ENCODE results near the gene GADD45G. TPM values are rescaled to one million over a fixed set of nuclear protein-coding genes. Genes with fewer than 3 reads are reported as not detected.

GADD45G gene
- total RNA-seq, 1 experiment from 2014 or later: 7.7 TPM

DNA sequence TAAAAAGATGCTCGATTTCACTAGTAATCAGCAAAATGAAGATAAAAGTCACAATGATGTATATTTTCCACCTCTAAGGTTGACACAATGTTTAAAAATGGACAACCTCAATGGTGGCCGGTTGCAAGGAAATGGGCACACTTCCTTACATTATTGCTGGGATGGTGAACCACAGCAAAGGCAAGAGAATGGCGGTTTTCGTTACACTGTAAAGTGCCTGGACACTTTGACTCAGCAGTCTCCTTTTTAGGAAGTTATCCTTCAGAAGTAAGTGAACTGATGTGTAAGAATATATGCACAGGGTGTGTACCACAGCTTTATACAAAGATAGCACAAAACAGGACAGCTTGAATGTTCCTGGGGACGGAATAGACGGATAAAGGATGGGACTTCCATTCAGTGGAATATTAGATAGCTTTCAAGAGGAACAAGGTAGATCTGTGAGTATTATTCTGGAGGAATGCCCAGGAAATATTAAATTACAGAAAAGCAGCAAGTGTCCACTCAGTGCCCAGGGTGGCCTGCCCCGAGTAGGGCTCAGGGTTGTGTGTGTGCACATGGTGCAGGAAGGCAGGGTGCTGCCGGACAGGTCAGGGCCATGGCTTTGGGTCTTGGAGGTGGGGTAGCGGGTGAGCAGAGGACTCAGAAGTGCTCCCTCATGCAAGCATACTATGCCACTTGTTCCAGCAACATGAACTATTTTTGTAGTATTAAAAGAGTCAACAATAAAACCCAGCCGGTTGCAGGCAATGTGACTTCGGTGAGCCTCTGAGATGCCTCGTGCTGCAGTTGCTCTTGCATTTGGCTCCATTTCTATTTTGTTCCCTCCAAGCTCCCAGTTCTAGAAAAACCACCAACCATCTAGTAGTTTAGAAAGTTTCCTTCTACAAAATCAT is 24.5 kb downstream of the GADD45G start:
- Histone ChIP-seq H2BK12ac (ENCODE audit: insufficient read length, low read depth, low read length) (no peak overlapping the region), H3K4me1 (ENCODE audit: insufficient read depth, low read length) (no peaks in the 10 kb centered on the region), H4K8ac (replicated peaks; ENCODE audit: insufficient read length, low read depth, low read length) (no peak overlapping the region), H3T11ph (ENCODE audit: low read length) (no peak overlapping the region), H3K9me3 (ENCODE audit: control insufficient read depth, low read depth, low read length) (no peaks in the 10 kb centered on the region), H3K56ac (ENCODE audit: insufficient read length, low read depth, low read length) (no peak overlapping the region), H4K91ac (ENCODE audit: insufficient read length, low read depth, low read length) (no peak overlapping the region), H2AK5ac (ENCODE audit: insufficient read length, low read length) (no peak overlapping the region), H3K4ac (ENCODE audit: low read depth, low read length) (no peak overlapping the region), H4K20me1 (ENCODE audit: control insufficient read depth, insufficient read depth, insufficient read length) (no peaks in the 10 kb centered on the region), H2BK120ac (ENCODE audit: low read depth, low read length, poor library complexity, severe bottlenecking) (no peak overlapping the region), H2BK20ac (ENCODE audit: low read depth, low read length, poor library complexity, severe bottlenecking) (no peak overlapping the region), H3K79me2 (ENCODE audit: insufficient read depth, low read length) (no peaks in the 10 kb centered on the region), H3K27ac (ENCODE audit: insufficient read length, low read depth, low read length) (no peak overlapping the region), H4K5ac (ENCODE audit: insufficient read length, low read depth, low read length) (no peak overlapping the region), H3K14ac (ENCODE audit: insufficient read depth, low read length) (no peak overlapping the region), H3K18ac (ENCODE audit: insufficient read length, low read depth, low read length) (no peak overlapping the region), H3K27me3 (ENCODE audit: insufficient read depth, low read length) (no peaks in the 10 kb centered on the region), H3K23ac (ENCODE audit: insufficient read length, low read depth, low read length) (no peak overlapping the region), H2BK5ac (ENCODE audit: insufficient read length, low read length) (no peak overlapping the region), H3K23me2 (ENCODE audit: insufficient read length, low read depth, low read length, poor library complexity, severe bottlenecking) (no peaks in the 10 kb centered on the region), H3K79me1 (ENCODE audit: insufficient read depth, low read depth, low read length, poor library complexity, severe bottlenecking) (no peaks in the 10 kb centered on the region), H3K9ac (ENCODE audit: extremely low read depth, insufficient read length, low read length) (no peak overlapping the region), H2BK15ac (ENCODE audit: low read depth, low read length) (no peak overlapping the region), H3K4me2 (ENCODE audit: insufficient read depth, insufficient read length, low read length) (no peak overlapping the region), H2AFZ (ENCODE audit: low read length) (no peak overlapping the region)
- no peak for DNase-seq
- no peaks in the 10 kb centered on the region for H3K36me3 Mint-ChIP-seq (ENCODE audit: insufficient read depth in 1 of 3, low read depth in 3 of 3)
- WGBS (ENCODE audit: extremely low coverage, insufficient read length, low lambda C conversion rate): no CpG with 5 or more reads among the region's 12 CpGs
- H3K9me3 Mint-ChIP-seq: no peaks in the 10 kb centered on the region
- peaks cover 4% of the 10 kb centered on the region for H3K27me3 Mint-ChIP-seq (ENCODE audit: low read depth)
- no peak overlapping the region for H3K4me3 Mint-ChIP-seq
- TF ChIP-seq, protein P1, sequence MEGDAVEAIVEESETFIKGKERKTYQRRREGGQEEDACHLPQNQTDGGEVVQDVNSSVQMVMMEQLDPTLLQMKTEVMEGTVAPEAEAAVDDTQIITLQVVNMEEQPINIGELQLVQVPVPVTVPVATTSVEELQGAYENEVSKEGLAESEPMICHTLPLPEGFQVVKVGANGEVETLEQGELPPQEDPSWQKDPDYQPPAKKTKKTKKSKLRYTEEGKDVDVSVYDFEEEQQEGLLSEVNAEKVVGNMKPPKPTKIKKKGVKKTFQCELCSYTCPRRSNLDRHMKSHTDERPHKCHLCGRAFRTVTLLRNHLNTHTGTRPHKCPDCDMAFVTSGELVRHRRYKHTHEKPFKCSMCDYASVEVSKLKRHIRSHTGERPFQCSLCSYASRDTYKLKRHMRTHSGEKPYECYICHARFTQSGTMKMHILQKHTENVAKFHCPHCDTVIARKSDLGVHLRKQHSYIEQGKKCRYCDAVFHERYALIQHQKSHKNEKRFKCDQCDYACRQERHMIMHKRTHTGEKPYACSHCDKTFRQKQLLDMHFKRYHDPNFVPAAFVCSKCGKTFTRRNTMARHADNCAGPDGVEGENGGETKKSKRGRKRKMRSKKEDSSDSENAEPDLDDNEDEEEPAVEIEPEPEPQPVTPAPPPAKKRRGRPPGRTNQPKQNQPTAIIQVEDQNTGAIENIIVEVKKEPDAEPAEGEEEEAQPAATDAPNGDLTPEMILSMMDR (conservative IDR thresholded peaks at IDR 0.05): no peak
- H3K27ac Mint-ChIP-seq: no peak overlapping the region; a peak in 1 of 7 replicates
- H3K4me1 Mint-ChIP-seq: peaks cover 22 to 23% of the 10 kb centered on the region in 2 experiments
